Measurements from ENCODE around the gene APH1A.

GRCh38 chr1:150221552-150221951, 47.3 kb downstream of the APH1A start:
- TF ChIP-seq CTCF (IDR thresholded peaks at IDR 0.05), result peak in 1 of 3 experiments; percentile 55
- no peak for TF ChIP-seq POLR2A (IDR thresholded peaks at IDR 0.05)
